ENCODE data around the gene PATE1.

Gene PATE1

GRCh38 chr11:125743681-125744080, 2.4 kb upstream of the PATE1 start:
- H2BK5ac ChIP-seq (ENCODE audit: low read depth, low read length, poor library complexity, severe bottlenecking), result no peak overlapping the region
- no peak overlapping the region for H2BK15ac ChIP-seq (ENCODE audit: low read depth, poor library complexity, severe bottlenecking)
- H2AFZ ChIP-seq (ENCODE audit: low read depth, low read length), result no peak overlapping the region
- H4K91ac ChIP-seq (ENCODE audit: low read length), result no peak overlapping the region
- H2BK12ac ChIP-seq (ENCODE audit: low read length in 2 of 2), result no peak overlapping the region
- no peak overlapping the region for H3K4me2 ChIP-seq (ENCODE audit: low read length, poor library complexity, severe bottlenecking)
- H3K23ac ChIP-seq (ENCODE audit: low read length in 2 of 2), result no peak overlapping the region
- H3K9me3 ChIP-seq (ENCODE audit: control insufficient read depth, low read length), result no peaks in the 10 kb centered on the region
- WGBS, result 92% methylated on average over 1 of the region's 1 CpG
- H3K79me1 ChIP-seq (replicated peaks; ENCODE audit: low read length, poor library complexity, severe bottlenecking), result no peaks in the 10 kb centered on the region
- H3K4me1 ChIP-seq (ENCODE audit: control insufficient read depth, insufficient read depth, low read depth, low read length), result no peaks in the 10 kb centered on the region
- H3K27ac ChIP-seq (ENCODE audit: low read length, poor library complexity, severe bottlenecking), result no peak overlapping the region
- H3K14ac ChIP-seq (ENCODE audit: low read length in 2 of 2), result no peak overlapping the region
- H3K4ac ChIP-seq (ENCODE audit: low read depth in 1 of 2, low read length in 2 of 2), result no peak overlapping the region
- H3K18ac ChIP-seq (ENCODE audit: low read depth in 1 of 2, low read length in 2 of 2), result no peak overlapping the region
- H3K4me3 ChIP-seq (ENCODE audit: insufficient read depth in 1 of 2, low read depth in 1 of 2, low read length in 2 of 2), result no peak overlapping the region
- no peak overlapping the region for H2AK5ac ChIP-seq (ENCODE audit: low read length, severe bottlenecking)
- no peaks in the 10 kb centered on the region for H3K36me3 ChIP-seq (ENCODE audit: control insufficient read depth in 1 of 2, insufficient read depth in 2 of 2, low read depth in 1 of 2, low read length in 2 of 2)
- no peak for DNase-seq
- no peak overlapping the region for H2BK120ac ChIP-seq (ENCODE audit: low read depth, low read length)
- peaks cover 22 to 36% of the 10 kb centered on the region in 2 experiments for H3K27me3 ChIP-seq (ENCODE audit: control insufficient read depth in 1 of 2, insufficient read depth in 1 of 2, low read length in 2 of 2)
- no peak overlapping the region for H4K8ac ChIP-seq (ENCODE audit: low read length)
- H3K9ac ChIP-seq (ENCODE audit: low read length), result no peak overlapping the region

DNA sequence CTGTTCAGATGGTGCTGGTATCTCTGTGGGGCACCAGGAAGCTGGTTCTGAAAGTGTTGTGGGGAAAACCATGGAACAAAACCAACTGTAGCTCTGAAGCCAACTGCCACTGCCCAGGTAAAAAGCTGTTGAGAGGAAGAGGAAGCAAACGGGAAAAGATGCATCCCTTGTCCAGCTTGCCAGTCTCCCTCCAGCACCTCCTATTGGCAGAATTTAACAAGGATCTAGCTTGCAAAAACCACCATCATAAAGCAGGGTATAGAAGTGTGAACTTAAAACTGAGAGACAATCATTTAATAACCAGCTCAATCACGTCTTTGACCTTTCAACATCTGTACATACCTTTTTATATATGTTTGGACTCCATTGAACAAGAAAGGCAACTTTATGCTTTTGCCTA, 4.5 kb downstream of the PATE1 start:
- no peak overlapping the region for H3K4me3 ChIP-seq (ENCODE audit: insufficient read depth in 1 of 2, low read depth in 1 of 2, low read length in 2 of 2)
- H3K4ac ChIP-seq (ENCODE audit: low read depth in 1 of 2, low read length in 2 of 2), result no peak overlapping the region
- H2BK15ac ChIP-seq (ENCODE audit: low read depth, poor library complexity, severe bottlenecking), result no peak overlapping the region
- no peaks in the 10 kb centered on the region for H3K4me1 ChIP-seq (ENCODE audit: control insufficient read depth, insufficient read depth, low read depth, low read length)
- no peak overlapping the region for H3K14ac ChIP-seq (ENCODE audit: low read length in 2 of 2)
- H3K27me3 ChIP-seq (ENCODE audit: control insufficient read depth in 1 of 2, insufficient read depth in 1 of 2, low read length in 2 of 2), result peaks cover 15 to 18% of the 10 kb centered on the region in 2 experiments
- no peak overlapping the region for H2AFZ ChIP-seq (ENCODE audit: low read depth, low read length)
- H3K9me3 ChIP-seq (ENCODE audit: control insufficient read depth, low read length), result no peaks in the 10 kb centered on the region
- no peak overlapping the region for H3K4me2 ChIP-seq (ENCODE audit: low read length, poor library complexity, severe bottlenecking)
- no peak overlapping the region for H3K9ac ChIP-seq (ENCODE audit: low read length)
- no peak overlapping the region for H3K18ac ChIP-seq (ENCODE audit: low read depth in 1 of 2, low read length in 2 of 2)
- no peak overlapping the region for H2AK5ac ChIP-seq (ENCODE audit: low read length, severe bottlenecking)
- H3K27ac ChIP-seq (ENCODE audit: low read length, poor library complexity, severe bottlenecking), result no peak overlapping the region
- no peaks in the 10 kb centered on the region for H3K36me3 ChIP-seq (ENCODE audit: control insufficient read depth in 1 of 2, insufficient read depth in 2 of 2, low read depth in 1 of 2, low read length in 2 of 2)
- WGBS, result 46% methylated on average over 2 of the region's 2 CpGs
- no peak overlapping the region for H4K91ac ChIP-seq (ENCODE audit: low read length)
- H2BK5ac ChIP-seq (ENCODE audit: low read depth, low read length, poor library complexity, severe bottlenecking), result no peak overlapping the region
- H3K23ac ChIP-seq (ENCODE audit: low read length in 2 of 2), result no peak overlapping the region
- DNase-seq, result no peak
- H2BK12ac ChIP-seq (ENCODE audit: low read length in 2 of 2), result no peak overlapping the region
- no peaks in the 10 kb centered on the region for H3K79me1 ChIP-seq (replicated peaks; ENCODE audit: low read length, poor library complexity, severe bottlenecking)
- H4K8ac ChIP-seq (ENCODE audit: low read length), result no peak overlapping the region
- no peak overlapping the region for H2BK120ac ChIP-seq (ENCODE audit: low read depth, low read length)

GRCh38 chr11:125756050-125756449, 10.0 kb downstream of the PATE1 start:
- no peak overlapping the region for H3K18ac ChIP-seq (ENCODE audit: low read depth in 1 of 2, low read length in 2 of 2)
- WGBS, result 70% methylated on average over 7 of the region's 7 CpGs
- no peak overlapping the region for H3K4ac ChIP-seq (ENCODE audit: low read depth in 1 of 2, low read length in 2 of 2)
- H2BK15ac ChIP-seq (ENCODE audit: low read depth, poor library complexity, severe bottlenecking), result no peak overlapping the region
- no peaks in the 10 kb centered on the region for H3K79me1 ChIP-seq (replicated peaks; ENCODE audit: low read length, poor library complexity, severe bottlenecking)
- no peaks in the 10 kb centered on the region for H3K9me3 ChIP-seq (ENCODE audit: control insufficient read depth, low read length)
- no peak overlapping the region for H3K9ac ChIP-seq (ENCODE audit: low read length)
- H2BK12ac ChIP-seq (ENCODE audit: low read length in 2 of 2), result no peak overlapping the region
- H3K14ac ChIP-seq (ENCODE audit: low read length in 2 of 2), result no peak overlapping the region
- H2AFZ ChIP-seq (ENCODE audit: low read depth, low read length), result no peak overlapping the region
- H2AK5ac ChIP-seq (ENCODE audit: low read length, severe bottlenecking), result no peak overlapping the region
- no peak overlapping the region for H4K8ac ChIP-seq (ENCODE audit: low read length)
- no peaks in the 10 kb centered on the region for H3K4me1 ChIP-seq (ENCODE audit: control insufficient read depth, insufficient read depth, low read depth, low read length)
- H2BK5ac ChIP-seq (ENCODE audit: low read depth, low read length, poor library complexity, severe bottlenecking), result no peak overlapping the region
- H4K91ac ChIP-seq (ENCODE audit: low read length), result no peak overlapping the region
- no peaks in the 10 kb centered on the region for H3K36me3 ChIP-seq (ENCODE audit: control insufficient read depth in 1 of 2, insufficient read depth in 2 of 2, low read depth in 1 of 2, low read length in 2 of 2)
- no peak overlapping the region for H3K27ac ChIP-seq (ENCODE audit: low read length, poor library complexity, severe bottlenecking)
- H3K27me3 ChIP-seq (ENCODE audit: control insufficient read depth in 1 of 2, insufficient read depth in 1 of 2, low read length in 2 of 2), result no peaks in the 10 kb centered on the region
- no peak overlapping the region for H2BK120ac ChIP-seq (ENCODE audit: low read depth, low read length)
- H3K23ac ChIP-seq (ENCODE audit: low read length in 2 of 2), result no peak overlapping the region
- no peak overlapping the region for H3K4me3 ChIP-seq (ENCODE audit: insufficient read depth in 1 of 2, low read depth in 1 of 2, low read length in 2 of 2)
- no peak overlapping the region for H3K4me2 ChIP-seq (ENCODE audit: low read length, poor library complexity, severe bottlenecking)
- no peak for DNase-seq

- H3K4me1 ChIP-seq (ENCODE audit: control insufficient read depth, insufficient read depth, low read depth, low read length), result no peaks in the 10 kb centered on the region
- H2BK15ac ChIP-seq (ENCODE audit: low read depth, poor library complexity, severe bottlenecking), result no peak overlapping the region
- H2AK5ac ChIP-seq (ENCODE audit: low read length, severe bottlenecking), result no peak overlapping the region
- H3K4me3 ChIP-seq (ENCODE audit: insufficient read depth in 1 of 2, low read depth in 1 of 2, low read length in 2 of 2), result no peak overlapping the region
- peaks cover 3 to 11% of the 10 kb centered on the region in 2 experiments for H3K27me3 ChIP-seq (ENCODE audit: control insufficient read depth in 1 of 2, insufficient read depth in 1 of 2, low read length in 2 of 2)
- no peak overlapping the region for H3K18ac ChIP-seq (ENCODE audit: low read depth in 1 of 2, low read length in 2 of 2)
- no peak overlapping the region for H3K23ac ChIP-seq (ENCODE audit: low read length in 2 of 2)
- no peak overlapping the region for H2AFZ ChIP-seq (ENCODE audit: low read depth, low read length)
- H3K9me3 ChIP-seq (ENCODE audit: control insufficient read depth, low read length), result no peaks in the 10 kb centered on the region
- no peak overlapping the region for H3K27ac ChIP-seq (ENCODE audit: low read length, poor library complexity, severe bottlenecking)
- H2BK120ac ChIP-seq (ENCODE audit: low read depth, low read length), result no peak overlapping the region
- H3K14ac ChIP-seq (ENCODE audit: low read length in 2 of 2), result no peak overlapping the region
- no peak overlapping the region for H3K9ac ChIP-seq (ENCODE audit: low read length)
- no peak overlapping the region for H3K4ac ChIP-seq (ENCODE audit: low read depth in 1 of 2, low read length in 2 of 2)
- no peaks in the 10 kb centered on the region for H3K79me1 ChIP-seq (replicated peaks; ENCODE audit: low read length, poor library complexity, severe bottlenecking)
- H4K8ac ChIP-seq (ENCODE audit: low read length), result no peak overlapping the region
- H3K36me3 ChIP-seq (ENCODE audit: control insufficient read depth in 1 of 2, insufficient read depth in 2 of 2, low read depth in 1 of 2, low read length in 2 of 2), result no peaks in the 10 kb centered on the region
- H2BK5ac ChIP-seq (ENCODE audit: low read depth, low read length, poor library complexity, severe bottlenecking), result no peak overlapping the region
- no peak overlapping the region for H3K4me2 ChIP-seq (ENCODE audit: low read length, poor library complexity, severe bottlenecking)
- DNase-seq, result no peak
- no CpG with 5 or more reads among the region's 1 CpG for WGBS
- H4K91ac ChIP-seq (ENCODE audit: low read length), result no peak overlapping the region
- no peak overlapping the region for H2BK12ac ChIP-seq (ENCODE audit: low read length in 2 of 2)
These were observed 16.4 kb downstream of the PATE1 start for GRCh38 chr11:125762445-125762844.
